OCI-LY3 (cell line): ENCODE results near the gene NKAIN2.

ENCODE experiments used
- H2AFZ ChIP-seq: fragments of 200-600, 300-600 bp; shearing (Covaris generic); 2 replicates; pipeline ENCODE4 v1.6.0; 2014; ENCODE audit warnings: antibody characterized with exemption, low read depth, low read length
- H3K27ac ChIP-seq: fragments of 200-600, 300-600 bp; sonication (generic); 2 replicates; pipeline ENCODE4 v1.5.1; 2014; ENCODE audit warnings: mild to moderate bottlenecking, low read length, moderate library complexity, mixed read lengths
- H3K27me3 ChIP-seq: fragments of 200-600, 300-600 bp; sonication (generic); 2 replicates; pipeline ENCODE4 v1.6.1; 2014; ENCODE audit warnings: low read depth, low read length, mixed read lengths
- H3K36me3 ChIP-seq: fragments of 200-600, 300-600 bp; sonication (generic); replicated peaks from 2 replicates; pipeline ENCODE3; 2014; ENCODE audit warnings: low read depth, low read length, mixed read lengths
- H3K4me1 ChIP-seq: fragments of 300-600, 200-600 bp; sonication (generic); 2 replicates; pipeline ENCODE4 v1.6.1; 2014; ENCODE audit warnings: low read length, mixed read lengths
- H3K4me2 ChIP-seq: fragments of 200-600, 300-600 bp; sonication (generic); 2 replicates; pipeline ENCODE4 v1.6.1; 2014; ENCODE audit warnings: low read length, mixed read lengths
- H3K4me3 ChIP-seq: fragments of 300-600, 200-600 bp; sonication (generic); 2 replicates; pipeline ENCODE4 v1.5.1; 2014; ENCODE audit warnings: antibody characterized with exemption, mild to moderate bottlenecking, low read length, moderate library complexity
- H3K79me2 ChIP-seq: fragments of 300-600, 200-600 bp; shearing (Covaris generic); 2 replicates; pipeline ENCODE4 v1.6.1; 2014; ENCODE audit warnings: mild to moderate bottlenecking, low read length, mixed read lengths
- H3K9ac ChIP-seq: fragments of 300-600, 200-600 bp; shearing (Covaris generic); 2 replicates; pipeline ENCODE4 v1.6.0; 2014; ENCODE audit warnings: mild to moderate bottlenecking, low read length, moderate library complexity
- H3K9me3 ChIP-seq: fragments of 200-600, 300-600 bp; shearing (Covaris generic); 2 replicates; pipeline ENCODE4 v1.6.1; 2014; ENCODE audit warnings: low read length, mixed read lengths; ENCODE audit not compliant: insufficient read depth
- H4K20me1 ChIP-seq: fragments of 200-600, 300-600 bp; sonication (generic); 2 replicates; pipeline ENCODE4 v1.6.1; 2016; ENCODE audit warnings: low read length, mixed read lengths; ENCODE audit not compliant: insufficient read depth
- CTCF ChIP-seq: fragments of 200-600, 300-600 bp; sonication (generic); IDR thresholded peaks from 2 replicates; pipeline ENCODE4 v1.5.1; 2014; ENCODE audit warnings: antibody characterized with exemption, low read length, low read depth
- EZH2phosphoT487 ChIP-seq: fragments of 200-600 bp; shearing (Covaris generic); IDR thresholded peaks from 2 replicates; pipeline ENCODE4 v1.6.1; 2018; ENCODE audit warnings: antibody characterized with exemption, mixed run types, low read depth

The NKAIN2 gene

GRCh38 chr6:123810214-123810613 lies 6.5 kb downstream of the NKAIN2 start:
- no peak overlapping the region for H3K4me3 ChIP-seq
- no peak overlapping the region for H3K4me2 ChIP-seq
- no peak overlapping the region for H3K27ac ChIP-seq
- no peaks in the 10 kb centered on the region for H3K36me3 ChIP-seq
- H2AFZ ChIP-seq, result no peak overlapping the region
- no peaks in the 10 kb centered on the region for H4K20me1 ChIP-seq
- no peak for TF ChIP-seq CTCF
- TF ChIP-seq EZH2phosphoT487, result no peak
- H3K4me1 ChIP-seq, result peaks cover 7% of the 10 kb centered on the region
- no peaks in the 10 kb centered on the region for H3K79me2 ChIP-seq
- H3K9me3 ChIP-seq, result no peaks in the 10 kb centered on the region
- no peak overlapping the region for H3K9ac ChIP-seq
- no peaks in the 10 kb centered on the region for H3K27me3 ChIP-seq

- TF ChIP-seq CTCF (no peak), EZH2phosphoT487 (no peak)
- no peak overlapping the region for H3K4me3 ChIP-seq
- H3K4me1 ChIP-seq, result peaks cover 7% of the 10 kb centered on the region
- H3K27ac ChIP-seq, result no peak overlapping the region
- H3K79me2 ChIP-seq, result no peaks in the 10 kb centered on the region
- H3K4me2 ChIP-seq, result no peak overlapping the region
- H2AFZ ChIP-seq, result no peak overlapping the region
- H3K9me3 ChIP-seq, result no peaks in the 10 kb centered on the region
- no peak overlapping the region for H3K9ac ChIP-seq
- no peaks in the 10 kb centered on the region for H3K27me3 ChIP-seq
- H3K36me3 ChIP-seq, result no peaks in the 10 kb centered on the region
- no peaks in the 10 kb centered on the region for H4K20me1 ChIP-seq
These were observed 7.3 kb downstream of the NKAIN2 start for GRCh38 chr6:123810948-123811347.

- Histone ChIP-seq H2AFZ (no peak overlapping the region), H3K4me1 (peaks cover 7% of the 10 kb centered on the region), H3K4me3 (no peak overlapping the region), H3K27me3 (no peaks in the 10 kb centered on the region), H3K9me3 (no peaks in the 10 kb centered on the region), H3K79me2 (no peaks in the 10 kb centered on the region), H3K27ac (no peak overlapping the region), H4K20me1 (no peaks in the 10 kb centered on the region), H3K4me2 (no peak overlapping the region), H3K36me3 (no peaks in the 10 kb centered on the region), H3K9ac (no peak overlapping the region)
- no peak for TF ChIP-seq EZH2phosphoT487
- no peak for TF ChIP-seq CTCF
These were observed 7.7 kb downstream of the NKAIN2 start for GRCh38 chr6:123811378-123811777.

- Histone ChIP-seq H3K27me3 (no peaks in the 10 kb centered on the region), H3K9me3 (no peaks in the 10 kb centered on the region), H3K9ac (no peak overlapping the region), H2AFZ (no peak overlapping the region), H3K36me3 (no peaks in the 10 kb centered on the region), H3K27ac (no peak overlapping the region), H3K4me1 (peaks cover 7% of the 10 kb centered on the region), H4K20me1 (no peaks in the 10 kb centered on the region), H3K79me2 (no peaks in the 10 kb centered on the region), H3K4me3 (no peak overlapping the region), H3K4me2 (no peak overlapping the region)
- TF ChIP-seq EZH2phosphoT487 (no peak), CTCF (no peak)
These were observed 9.0 kb downstream of the NKAIN2 start for GRCh38 chr6:123812621-123813020.
